CD8-positive, alpha-beta memory T cell (primary cell): ENCODE data around the gene AEBP1. TPM values are rescaled to one million over a fixed set of nuclear protein-coding genes. Genes with fewer than 3 reads are reported as not detected.
A peak's percentile ranks its signal among the peaks of the same experiment; 100 is the strongest.

ENCODE experiments used
- CTCF ChIA-PET: fragments of 350-600 bp; sonication (Branson Sonifier 250); formaldehyde crosslinking; loops from one replicate; lab custom pipeline; 2021; ENCODE audit warnings: antibody characterized with exemption; lab: Charles Lee
- POLR2A ChIA-PET: fragments of 350-600 bp; sonication (Branson Sonifier 250); formaldehyde crosslinking; loops from one replicate; lab custom pipeline; 2021; ENCODE audit warnings: antibody characterized with exemption; lab: Charles Lee
- DNase-seq, 5 donors: peaks; one replicate each; pipeline versions ENCODE4 v3.0.0 to v3.0.0-alpha.2; 2020 to 2022; ENCODE audit warnings: mixed read lengths in 1 of 5
- H3K27ac ChIP-seq: one replicate; pipeline ENCODE4 v1.7.0; 2013; ENCODE audit warnings: low read depth, mild to moderate bottlenecking, low read length, moderate library complexity
- H3K27me3 ChIP-seq: 2 replicates; pipeline ENCODE4 v1.7.0; 2013; ENCODE audit warnings: low read length, mild to moderate bottlenecking; ENCODE audit not compliant: insufficient read depth, poor library complexity, severe bottlenecking
- H3K36me3 ChIP-seq: 2 replicates; pipeline ENCODE4 v1.7.0; 2013; ENCODE audit warnings: mild to moderate bottlenecking, low read length, moderate library complexity; ENCODE audit not compliant: insufficient read depth
- H3K4me1 ChIP-seq: 2 replicates; pipeline ENCODE4 v1.7.0; 2013; ENCODE audit warnings: mild to moderate bottlenecking, low read length, moderate library complexity; ENCODE audit not compliant: insufficient read depth
- H3K4me3 ChIP-seq: 2 replicates; pipeline ENCODE4 v1.7.0; 2013; ENCODE audit warnings: mild to moderate bottlenecking, low read length
- H3K9me3 ChIP-seq: 2 replicates; pipeline ENCODE4 v1.7.0; 2013; ENCODE audit warnings: mild to moderate bottlenecking, low read length
- H3K27ac Mint-ChIP-seq, 8 donors: one replicate each; pipeline ENCODE4 v1.8.0; 2020 to 2021; ENCODE audit warnings: mixed read lengths in 8 of 8, mild to moderate bottlenecking in 6 of 8, inconsistent platforms in 3 of 8, moderate library complexity in 3 of 8
- H3K27me3 Mint-ChIP-seq, 2 donors: one replicate each; pipeline ENCODE4 v1.8.0; 2020 to 2021; ENCODE audit warnings: mixed read lengths in 2 of 2, mild to moderate bottlenecking in 1 of 2, moderate library complexity in 1 of 2
- H3K36me3 Mint-ChIP-seq, 3 donors: one replicate each; pipeline ENCODE4 v1.8.0; 2020 to 2021; ENCODE audit warnings: mixed read lengths in 3 of 3, inconsistent platforms in 1 of 3, mild to moderate bottlenecking in 1 of 3
- H3K4me1 Mint-ChIP-seq, 3 donors: one replicate each; pipeline ENCODE4 v1.8.0; 2020 to 2021; ENCODE audit warnings: mixed read lengths in 3 of 3, inconsistent platforms in 1 of 3, mild to moderate bottlenecking in 1 of 3
- H3K4me3 Mint-ChIP-seq, 7 donors: one replicate each; pipeline ENCODE4 v1.8.0; 2020 to 2021; ENCODE audit warnings: mixed read lengths in 7 of 7, mild to moderate bottlenecking in 6 of 7, moderate library complexity in 4 of 7, inconsistent platforms in 2 of 7
- H3K9me3 Mint-ChIP-seq, 5 donors: one replicate each; pipeline ENCODE4 v1.8.0; 2020 to 2022; ENCODE audit warnings: mixed read lengths in 5 of 5, mild to moderate bottlenecking in 3 of 5, moderate library complexity in 2 of 5, inconsistent platforms in 1 of 5
- polyA plus RNA-seq: library from polyadenylated mRNA; unstranded; fragments of 300-500 nt; fragmentation: Illumina TruSeq; gene quantifications from one replicate; pipeline ENCODE4 v1.2.3, GENCODE V29; 2021
- total RNA-seq, 2 experiments: library from RNA; stranded (reverse); gene quantifications; one replicate each; pipeline ENCODE4 v1.2.3, GENCODE V29; 2021

The AEBP1 gene
- total and polyA plus RNA-seq, 3 experiments from 2014 or later, result 1.6 to 8.9 (median 8.4) TPM

GRCh38 chr7:44133295-44133694 is 29.1 kb downstream of the AEBP1 start:
- peaks cover 0 to 9% of the 10 kb centered on the region in 2 donors for H3K27me3 Mint-ChIP-seq
- H3K9me3 Mint-ChIP-seq, result no peaks in the 10 kb centered on the region
- H3K27me3 ChIP-seq, result no peaks in the 10 kb centered on the region
- H3K36me3 Mint-ChIP-seq, result no peaks in the 10 kb centered on the region
- no peaks in the 10 kb centered on the region for H3K4me1 ChIP-seq
- H3K27ac ChIP-seq, result no peak overlapping the region
- no peaks in the 10 kb centered on the region for H3K9me3 ChIP-seq
- no peak overlapping the region for H3K4me3 Mint-ChIP-seq
- H3K4me3 ChIP-seq, result no peak overlapping the region
- H3K36me3 ChIP-seq, result no peaks in the 10 kb centered on the region
- H3K27ac Mint-ChIP-seq, result no peak overlapping the region
- ChIA-PET CTCF (no interaction called here), POLR2A (interaction anchor here (0.7 kb wide), 1 partner anchor 43 kb away, joined by 4 read pairs; no protein-coding TSS in a partner anchor)
- H3K4me1 Mint-ChIP-seq, result no peaks in the 10 kb centered on the region
- DNase-seq, result no peak

DNA sequence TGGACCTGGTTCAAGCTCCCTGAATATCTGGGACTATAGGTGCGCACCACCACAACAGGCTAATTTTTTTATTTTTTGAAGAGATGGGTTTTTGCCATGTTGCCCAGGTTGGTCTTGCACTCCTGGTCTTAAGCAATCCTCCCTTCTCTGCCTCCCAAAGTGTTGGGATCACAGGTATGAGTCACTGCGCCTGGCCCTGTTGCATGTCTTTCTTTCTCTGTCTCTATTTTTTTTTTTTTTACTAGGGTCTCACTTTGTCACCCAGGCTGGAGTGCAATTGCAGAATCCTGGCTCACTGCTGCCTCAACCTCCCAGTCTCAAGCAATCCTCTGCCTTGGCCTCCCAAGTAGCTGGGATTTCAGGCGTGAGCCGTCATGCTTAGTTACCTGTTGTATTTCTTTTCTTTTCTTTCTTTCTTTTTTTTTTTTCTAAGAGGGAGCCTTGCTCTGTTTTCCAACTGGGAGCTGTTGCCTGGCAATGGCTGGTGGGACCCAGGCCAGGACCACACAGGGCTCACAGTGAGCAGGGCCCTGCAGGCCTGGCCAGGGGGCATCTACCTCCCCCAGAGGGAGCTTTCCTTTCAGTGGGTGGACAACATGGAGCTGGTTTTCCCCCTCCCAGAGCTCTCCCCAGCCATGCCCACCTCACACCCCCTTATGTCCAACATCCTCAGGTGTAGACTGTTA is 30.9 kb downstream of the AEBP1 start:
- Histone ChIP-seq H3K27me3 (no peaks in the 10 kb centered on the region), H3K36me3 (no peaks in the 10 kb centered on the region), H3K4me1 (no peaks in the 10 kb centered on the region), H3K9me3 (no peaks in the 10 kb centered on the region), H3K27ac (no peak overlapping the region), H3K4me3 (no peak overlapping the region)
- Mint-ChIP-seq H3K27me3 (peaks cover 5 to 6% of the 10 kb centered on the region in 2 donors), H3K4me3 (no peak overlapping the region), H3K27ac (peak overlapping the region in 1 of 8 donors; percentile 88), H3K9me3 (no peaks in the 10 kb centered on the region), H3K4me1 (no peaks in the 10 kb centered on the region), H3K36me3 (no peaks in the 10 kb centered on the region)
- CTCF ChIA-PET, result no interaction called here
- DNase-seq, result no peak
- POLR2A ChIA-PET, result interaction anchor here (0.8 kb wide), 1 partner anchor 8 kb away, joined by 3 read pairs; no protein-coding TSS in a partner anchor

- POLR2A ChIA-PET, result no interaction called here
- no peaks in the 10 kb centered on the region for H3K4me1 Mint-ChIP-seq
- no peaks in the 10 kb centered on the region for H3K36me3 Mint-ChIP-seq
- no peaks in the 10 kb centered on the region for H3K9me3 Mint-ChIP-seq
- H3K4me3 Mint-ChIP-seq, result no peak overlapping the region
- no peaks in the 10 kb centered on the region for H3K9me3 ChIP-seq
- CTCF ChIA-PET, result no interaction called here
- H3K27me3 ChIP-seq, result no peaks in the 10 kb centered on the region
- H3K27me3 Mint-ChIP-seq, result peaks cover 6 to 7% of the 10 kb centered on the region in 2 donors
- H3K27ac ChIP-seq, result no peak overlapping the region
- no peaks in the 10 kb centered on the region for H3K36me3 ChIP-seq
- H3K4me3 ChIP-seq, result no peak overlapping the region
- H3K27ac Mint-ChIP-seq, result no peak overlapping the region
- H3K4me1 ChIP-seq, result no peaks in the 10 kb centered on the region
- DNase-seq, result no peak
Measured at GRCh38 chr7:44136731-44137130, 32.6 kb downstream of the AEBP1 start.

GRCh38 chr7:44138698-44139097 is 34.6 kb downstream of the AEBP1 start:
- POLR2A ChIA-PET, result no interaction called here
- Mint-ChIP-seq H3K9me3 (no peaks in the 10 kb centered on the region), H3K36me3 (no peaks in the 10 kb centered on the region), H3K27ac (no peak overlapping the region), H3K4me1 (no peaks in the 10 kb centered on the region), H3K27me3 (peaks cover 6 to 7% of the 10 kb centered on the region in 2 donors), H3K4me3 (no peak overlapping the region)
- Histone ChIP-seq H3K27me3 (no peaks in the 10 kb centered on the region), H3K9me3 (no peaks in the 10 kb centered on the region), H3K27ac (no peak overlapping the region), H3K4me3 (no peak overlapping the region), H3K36me3 (no peaks in the 10 kb centered on the region), H3K4me1 (no peaks in the 10 kb centered on the region)
- no peak for DNase-seq
- CTCF ChIA-PET, result no interaction called here

GRCh38 chr7:44139311-44140010 is 35.3 kb downstream of the AEBP1 start:
- no peaks in the 10 kb centered on the region for H3K27me3 ChIP-seq
- no peaks in the 10 kb centered on the region for H3K4me1 ChIP-seq
- Mint-ChIP-seq H3K9me3 (no peaks in the 10 kb centered on the region), H3K36me3 (no peaks in the 10 kb centered on the region), H3K4me3 (no peak overlapping the region), H3K27ac (no peak overlapping the region), H3K4me1 (no peaks in the 10 kb centered on the region), H3K27me3 (peaks cover 6 to 7% of the 10 kb centered on the region in 2 donors)
- CTCF ChIA-PET, result no interaction called here
- no peaks in the 10 kb centered on the region for H3K9me3 ChIP-seq
- no peak overlapping the region for H3K27ac ChIP-seq
- H3K4me3 ChIP-seq, result no peak overlapping the region
- peak in 1 of 5 donors; percentile 23 for DNase-seq
- H3K36me3 ChIP-seq, result no peaks in the 10 kb centered on the region
- POLR2A ChIA-PET, result no interaction called here

DNA sequence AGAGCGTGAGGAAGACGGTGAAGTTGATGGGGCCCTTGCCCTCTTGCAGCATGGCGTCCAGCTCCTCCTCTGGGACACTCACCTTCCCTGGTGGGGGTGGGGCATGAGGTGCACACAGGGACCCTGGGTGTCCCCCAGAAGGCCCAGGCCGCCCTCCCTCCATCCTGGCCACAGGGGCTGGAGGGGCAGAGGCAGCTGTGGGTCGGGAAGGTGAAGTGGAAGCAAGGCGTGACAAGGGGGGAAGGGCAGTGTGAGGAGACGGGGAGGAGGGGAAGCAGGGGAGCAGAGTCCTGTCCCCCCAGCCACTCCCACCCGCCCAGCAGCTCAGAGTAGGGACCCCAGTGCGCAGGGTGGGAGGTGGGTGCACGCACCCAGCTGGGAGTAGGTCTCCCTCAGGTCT is 36.2 kb downstream of the AEBP1 start:
- no peak overlapping the region for H3K27ac ChIP-seq
- Mint-ChIP-seq H3K4me3 (no peak overlapping the region), H3K27ac (no peak overlapping the region), H3K9me3 (no peaks in the 10 kb centered on the region), H3K4me1 (peaks cover under 1 to 5% (median 4%) of the 10 kb centered on the region in 3 donors), H3K36me3 (no peaks in the 10 kb centered on the region), H3K27me3 (peaks cover 6 to 10% of the 10 kb centered on the region in 2 donors)
- H3K4me3 ChIP-seq, result no peak overlapping the region
- no peaks in the 10 kb centered on the region for H3K4me1 ChIP-seq
- ChIA-PET CTCF (no interaction called here), POLR2A (no interaction called here)
- H3K9me3 ChIP-seq, result no peaks in the 10 kb centered on the region
- no peaks in the 10 kb centered on the region for H3K36me3 ChIP-seq
- peak in 1 of 5 donors; percentile 33 for DNase-seq
- no peaks in the 10 kb centered on the region for H3K27me3 ChIP-seq

DNA sequence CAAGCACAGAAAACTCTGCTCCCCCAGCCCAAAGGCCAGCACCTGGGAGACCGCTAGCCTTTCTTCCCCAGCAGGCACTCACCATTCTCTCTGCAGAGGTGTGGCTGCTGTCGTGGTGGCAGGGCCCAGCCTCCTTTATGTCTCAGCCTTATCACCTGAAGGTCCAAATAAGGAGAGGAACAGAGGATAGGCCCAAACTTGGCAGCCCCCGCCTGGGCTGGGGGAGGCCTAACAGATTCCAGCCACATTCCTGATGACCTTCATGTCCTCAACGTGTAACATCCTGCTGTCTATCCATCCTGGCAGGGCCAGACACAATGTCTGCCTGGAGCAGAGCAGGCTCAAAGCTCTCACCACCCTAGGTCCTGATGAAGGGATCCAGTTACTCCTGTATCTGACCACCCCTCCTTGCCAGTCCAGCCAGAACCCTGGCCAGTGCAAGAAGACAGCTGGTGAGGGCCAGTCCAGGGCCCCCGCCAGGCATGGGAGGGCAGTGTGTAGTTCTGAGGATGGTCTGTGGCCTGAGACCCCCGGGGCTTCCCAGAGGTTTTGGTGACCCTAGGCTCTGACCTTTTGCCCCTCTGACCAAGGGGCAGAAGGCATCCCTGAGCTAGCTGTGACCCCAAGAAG is 37.2 kb downstream of the AEBP1 start, which contains the start of gene MYL7:
TSS of gene MYL7 (minus strand) at position 112 of the 630 bp plus-strand sequence. CDS start at position 85, 27 bp downstream.
- Histone ChIP-seq H3K9me3 (no peaks in the 10 kb centered on the region), H3K4me3 (no peak within 1 kb of the TSS), H3K27ac (no peak within 1 kb of the TSS), H3K27me3 (no peaks in the 10 kb centered on the region), H3K4me1 (peaks cover 1% of the 10 kb centered on the region), H3K36me3 (no peaks in the 10 kb centered on the region)
- Mint-ChIP-seq H3K27me3 (peaks cover 4 to 10% of the 10 kb centered on the region in 2 donors), H3K9me3 (no peaks in the 10 kb centered on the region), H3K36me3 (no peaks in the 10 kb centered on the region), H3K4me3 (no peak within 1 kb of the TSS), H3K27ac (no peak within 1 kb of the TSS), H3K4me1 (peaks cover 6 to 11% (median 6%) of the 10 kb centered on the region in 3 donors)
- ChIA-PET CTCF (no interaction called here), POLR2A (no interaction called here)
- peak in 1 of 5 donors; percentile 23 for DNase-seq

DNA sequence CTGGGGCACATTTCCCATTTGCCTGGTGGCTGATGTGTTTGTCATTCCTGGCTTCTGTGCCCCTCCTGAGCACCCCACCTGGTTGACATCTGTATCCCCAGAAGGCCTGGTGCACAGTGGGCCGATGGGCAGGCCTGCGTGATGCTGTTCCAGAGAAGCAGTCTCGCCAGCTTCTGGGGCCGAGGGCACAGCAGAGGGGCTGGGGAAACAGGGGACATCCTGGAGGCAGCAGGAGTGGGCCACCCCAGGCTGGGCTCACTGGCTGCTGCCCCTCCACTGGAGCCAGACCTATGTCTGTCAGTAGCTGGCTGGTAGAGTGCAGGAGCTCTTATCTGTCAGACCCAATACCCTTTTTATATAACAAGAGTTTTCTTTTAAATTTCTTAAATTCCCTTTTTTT is 37.9 kb downstream of the AEBP1 start:
- Histone ChIP-seq H3K9me3 (no peaks in the 10 kb centered on the region), H3K27ac (no peak overlapping the region), H3K36me3 (no peaks in the 10 kb centered on the region), H3K27me3 (no peaks in the 10 kb centered on the region), H3K4me1 (peaks cover 7% of the 10 kb centered on the region), H3K4me3 (no peak overlapping the region)
- H3K9me3 Mint-ChIP-seq, result no peaks in the 10 kb centered on the region
- CTCF ChIA-PET, result interaction anchor here (1.2 kb wide), 1 partner anchor 12 kb away, joined by 3 read pairs; no protein-coding TSS in a partner anchor
- no peak overlapping the region for H3K27ac Mint-ChIP-seq
- no peaks in the 10 kb centered on the region for H3K36me3 Mint-ChIP-seq
- DNase-seq, result peak in 1 of 5 donors; percentile 26
- POLR2A ChIA-PET, result no interaction called here
- H3K4me1 Mint-ChIP-seq, result peaks cover 6 to 17% (median 6%) of the 10 kb centered on the region in 3 donors
- H3K4me3 Mint-ChIP-seq, result no peak overlapping the region
- H3K27me3 Mint-ChIP-seq, result peaks cover 4 to 11% of the 10 kb centered on the region in 2 donors
